NT2/D1 (cell line): ENCODE results near the gene HIPK2.

Experiments used
- SUZ12 ChIP-seq: IDR thresholded peaks from 2 replicates; pipeline ENCODE4 v1.6.1; 2011; ENCODE audit not compliant: insufficient read length, insufficient read depth; ENCODE audit errors: extremely low read depth
- YY1 ChIP-seq: IDR thresholded peaks from 2 replicates; pipeline ENCODE4 v1.6.1; 2011; ENCODE audit not compliant: insufficient read length, insufficient read depth
- ZNF274 ChIP-seq: IDR thresholded peaks from 2 replicates; pipeline ENCODE4 v1.6.1; 2011; ENCODE audit warnings: mild to moderate bottlenecking, low read depth, low read length

DNA sequence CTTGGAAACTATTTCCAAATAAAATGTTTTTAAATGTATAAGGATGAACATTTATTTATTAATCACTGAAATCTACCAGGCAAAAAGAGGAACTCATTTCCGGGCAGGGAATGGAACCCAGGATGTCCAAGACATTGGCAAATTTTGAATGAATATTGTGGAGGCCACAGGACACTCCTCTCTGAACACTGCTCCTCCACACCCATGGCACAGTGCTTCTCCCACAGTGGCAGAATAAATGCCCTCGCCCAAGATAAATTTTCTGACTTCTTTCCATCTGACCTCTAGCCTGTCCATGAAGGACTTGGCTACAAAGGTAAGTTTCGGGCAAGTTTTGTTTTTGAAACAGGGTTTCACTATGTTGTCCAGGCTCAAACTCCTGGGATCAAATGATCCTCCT lies 39.0 kb downstream of the HIPK2 start:
- TF ChIP-seq SUZ12: no peak
- no peak for TF ChIP-seq YY1
- TF ChIP-seq ZNF274: no peak
